H9 (cell line): ENCODE results near the gene TMED8. TPM values are rescaled to one million over a fixed set of nuclear protein-coding genes. Genes with fewer than 3 reads are reported as not detected.
A peak's percentile ranks its signal among the peaks of the same experiment; 100 is the strongest.

ENCODE experiments used
- DNase-seq: peaks from one replicate; pipeline ENCODE4 v3.0.0-alpha.2; 2017
- H2AFZ ChIP-seq: one replicate; pipeline ENCODE4 v1.6.1; 2013; ENCODE audit warnings: mild to moderate bottlenecking, low read length, control low read depth, moderate library complexity
- H2AK5ac ChIP-seq: 2 replicates; pipeline ENCODE4 v1.6.1; 2013; ENCODE audit warnings: low read length, control low read depth, mixed read lengths; ENCODE audit not compliant: insufficient read length
- H2BK120ac ChIP-seq: one replicate; pipeline ENCODE4 v1.6.1; 2013; ENCODE audit warnings: low read depth, mild to moderate bottlenecking, low read length, control low read depth, inconsistent platforms; ENCODE audit not compliant: poor library complexity, severe bottlenecking
- H2BK12ac ChIP-seq: 2 replicates; pipeline ENCODE4 v1.6.1; 2013; ENCODE audit warnings: low read length, control low read depth, mixed read lengths, low read depth; ENCODE audit not compliant: insufficient read length
- H2BK15ac ChIP-seq: 2 replicates; pipeline ENCODE4 v1.6.1; 2013; ENCODE audit warnings: low read depth, low read length, control low read depth
- H2BK20ac ChIP-seq: one replicate; pipeline ENCODE4 v1.6.1; 2013; ENCODE audit warnings: low read depth, mild to moderate bottlenecking, low read length, control low read depth, inconsistent platforms; ENCODE audit not compliant: poor library complexity, severe bottlenecking
- H2BK5ac ChIP-seq: 2 replicates; pipeline ENCODE4 v1.6.1; 2013; ENCODE audit warnings: low read length, control low read depth, mixed read lengths; ENCODE audit not compliant: insufficient read length
- H3K14ac ChIP-seq: 2 replicates; pipeline ENCODE4 v1.6.1; 2013; ENCODE audit warnings: low read length, control low read depth; ENCODE audit not compliant: insufficient read depth
- H3K18ac ChIP-seq: 2 replicates; pipeline ENCODE4 v1.6.1; 2013; ENCODE audit warnings: low read depth, mild to moderate bottlenecking, mixed read lengths, low read length, control low read depth; ENCODE audit not compliant: insufficient read length
- H3K23ac ChIP-seq: 2 replicates; pipeline ENCODE4 v1.6.1; 2013; ENCODE audit warnings: low read length, control low read depth, mixed read lengths, low read depth; ENCODE audit not compliant: insufficient read length
- H3K23me2 ChIP-seq: 2 replicates; pipeline ENCODE4 v1.6.1; 2013; ENCODE audit warnings: low read depth, mild to moderate bottlenecking, mixed read lengths, low read length, control low read depth; ENCODE audit not compliant: insufficient read length, poor library complexity, severe bottlenecking
- H3K27ac ChIP-seq: 2 replicates; pipeline ENCODE4 v1.5.1; 2013; ENCODE audit warnings: low read length, control low read depth, mixed read lengths, low read depth; ENCODE audit not compliant: insufficient read length
- H3K27me3 ChIP-seq: 2 replicates; pipeline ENCODE4 v1.6.1; 2013; ENCODE audit warnings: low read length, control low read depth, inconsistent platforms; ENCODE audit not compliant: insufficient read depth
- H3K4ac ChIP-seq: 2 replicates; pipeline ENCODE4 v1.6.1; 2013; ENCODE audit warnings: low read depth, mild to moderate bottlenecking, control low read depth, inconsistent platforms, low read length, moderate library complexity
- H3K4me1 ChIP-seq: 2 replicates; pipeline ENCODE4 v1.6.1; 2013; ENCODE audit warnings: low read length, control low read depth, inconsistent platforms; ENCODE audit not compliant: insufficient read depth
- H3K4me2 ChIP-seq: 2 replicates; pipeline ENCODE4 v1.6.1; 2013; ENCODE audit warnings: low read length, control low read depth, mixed read lengths; ENCODE audit not compliant: insufficient read length, insufficient read depth
- H3K56ac ChIP-seq: 2 replicates; pipeline ENCODE4 v1.6.1; 2013; ENCODE audit warnings: low read depth, mild to moderate bottlenecking, mixed read lengths, low read length, control low read depth; ENCODE audit not compliant: insufficient read length
- H3K79me1 ChIP-seq: 2 replicates; pipeline ENCODE4 v1.6.1; 2013; ENCODE audit warnings: low read depth, mild to moderate bottlenecking, moderate library complexity, low read length, control low read depth, inconsistent platforms; ENCODE audit not compliant: insufficient read depth, poor library complexity, severe bottlenecking
- H3K79me2 ChIP-seq: 2 replicates; pipeline ENCODE4 v1.6.1; 2013; ENCODE audit warnings: low read length, control low read depth, inconsistent platforms; ENCODE audit not compliant: insufficient read depth
- H3K9ac ChIP-seq: 2 replicates; pipeline ENCODE4 v1.6.1; 2013; ENCODE audit warnings: low read length, control low read depth, mixed read lengths; ENCODE audit not compliant: insufficient read length; ENCODE audit errors: extremely low read depth
- H3K9me3 ChIP-seq: one replicate; pipeline ENCODE4 v1.6.1; 2013; ENCODE audit warnings: low read depth, low read length, inconsistent platforms; ENCODE audit not compliant: control insufficient read depth
- H3T11ph ChIP-seq: one replicate; pipeline ENCODE4 v1.6.1; 2013; ENCODE audit warnings: mild to moderate bottlenecking, low read length, control low read depth, inconsistent platforms
- H4K20me1 ChIP-seq: one replicate; pipeline ENCODE4 v1.6.1; 2013; ENCODE audit not compliant: control insufficient read depth, insufficient read length, insufficient read depth
- H4K5ac ChIP-seq: 2 replicates; pipeline ENCODE4 v1.6.1; 2013; ENCODE audit warnings: low read depth, mild to moderate bottlenecking, mixed read lengths, low read length, control low read depth; ENCODE audit not compliant: insufficient read length
- H4K8ac ChIP-seq: replicated peaks from 2 replicates; pipeline ENCODE4 v1.6.1; 2013; ENCODE audit warnings: low read length, control low read depth, mixed read lengths, low read depth; ENCODE audit not compliant: insufficient read length
- H4K91ac ChIP-seq: 2 replicates; pipeline ENCODE4 v1.6.1; 2013; ENCODE audit warnings: low read depth, mild to moderate bottlenecking, moderate library complexity, mixed read lengths, low read length, control low read depth; ENCODE audit not compliant: insufficient read length
- H3K27ac Mint-ChIP-seq, 3 experiments: 2 replicates in 2 of 3; 3 replicates in 1 of 3; pipeline ENCODE4 v1.8.0; 2020 to 2021; ENCODE audit warnings: mixed read lengths in 3 of 3, mild to moderate bottlenecking in 1 of 3, moderate library complexity in 1 of 3
- H3K27me3 Mint-ChIP-seq: 2 replicates; pipeline ENCODE4 v1.8.0; 2021; ENCODE audit warnings: low read depth, mild to moderate bottlenecking, moderate library complexity, mixed read lengths
- H3K36me3 Mint-ChIP-seq, 3 experiments: 2 replicates in 2 of 3; 3 replicates in 1 of 3; pipeline ENCODE4 v1.8.0; 2020 to 2021; ENCODE audit warnings: low read depth in 3 of 3, mixed read lengths in 3 of 3; ENCODE audit not compliant: insufficient read depth in 1 of 3
- H3K4me1 Mint-ChIP-seq, 2 experiments: 2 replicates each; pipeline ENCODE4 v1.8.0; 2020; ENCODE audit warnings: mixed read lengths in 2 of 2
- H3K4me3 Mint-ChIP-seq, 2 experiments: 2 replicates in 1 of 2; 3 replicates in 1 of 2; pipeline ENCODE4 v1.8.0; 2020 to 2021; ENCODE audit warnings: mild to moderate bottlenecking in 2 of 2, mixed read lengths in 2 of 2, moderate library complexity in 1 of 2
- H3K9me3 Mint-ChIP-seq, 2 experiments: 2 replicates in 1 of 2; 3 replicates in 1 of 2; pipeline ENCODE4 v1.8.0; 2020; ENCODE audit warnings: mild to moderate bottlenecking in 2 of 2, mixed read lengths in 2 of 2, moderate library complexity in 1 of 2
- WGBS: extraction: QIAGEN DNeasy Blood & Tissue Kit; methylation state at CpG from one replicate; pipeline ENCODE4 v1.1.7; 2013; ENCODE audit warnings: missing lambda C conversion rate, low lambda C conversion rate, mixed read lengths; ENCODE audit not compliant: insufficient read length; ENCODE audit errors: extremely low coverage; 5-methylcytosine and 5-hydroxymethylcytosine counted together
- total RNA-seq: library from RNA; stranded (reverse); gene quantifications from 2 replicates; pipeline ENCODE4 v1.2.1, GENCODE V29; 2021
- TF ChIP-seq, protein P1 (sequence below): fragments of 200-600 bp; sonication (generic); conservative IDR thresholded peaks from 3 replicates; pipeline ENCODE4 v1.8.0; 2021; ENCODE audit warnings: antibody characterized with exemption, mild to moderate bottlenecking

TMED8 gene
- total RNA-seq, 1 experiment from 2014 or later, result 9.5 TPM

DNA sequence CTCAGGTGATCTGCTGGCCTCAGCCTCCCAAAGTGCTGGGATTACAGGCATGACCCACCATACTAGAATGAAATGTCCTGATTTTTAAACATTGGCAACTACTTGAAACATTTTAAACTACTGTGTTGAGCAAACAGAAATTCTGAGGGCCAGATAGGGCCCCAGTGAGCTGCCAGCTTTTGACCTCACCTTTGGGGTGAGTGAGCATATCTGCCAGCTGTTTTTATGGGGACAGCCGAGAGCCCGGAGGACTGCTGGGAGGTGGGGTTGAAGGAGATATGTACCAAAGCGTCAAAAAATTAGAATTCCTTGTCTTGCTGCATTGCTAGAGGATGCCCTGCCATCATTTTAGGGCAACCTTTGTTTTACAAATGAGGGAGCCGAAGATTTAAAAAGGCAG is 53.3 kb downstream of the TMED8 start:
- Histone ChIP-seq H3K23ac (no peak overlapping the region), H4K20me1 (no peaks in the 10 kb centered on the region), H2BK20ac (no peak overlapping the region), H3K23me2 (peaks cover 2% of the 10 kb centered on the region), H3K9me3 (no peaks in the 10 kb centered on the region), H3K9ac (no peak overlapping the region), H2BK120ac (no peak overlapping the region), H2AFZ (no peak overlapping the region), H2BK5ac (no peak overlapping the region), H3K79me1 (no peaks in the 10 kb centered on the region), H3K79me2 (no peaks in the 10 kb centered on the region; the same call in 1 of the 2 replicates), H4K91ac (no peak overlapping the region), H2AK5ac (no peak overlapping the region), H3K56ac (no peak overlapping the region), H3K4me2 (no peak overlapping the region), H3K18ac (no peak overlapping the region), H4K8ac (no peak overlapping the region), H3K27ac (no peak overlapping the region), H2BK15ac (no peak overlapping the region), H3K4ac (no peak overlapping the region), H2BK12ac (no peak overlapping the region), H3T11ph (no peak overlapping the region), H4K5ac (no peak overlapping the region), H3K14ac (no peak overlapping the region), H3K27me3 (no peaks in the 10 kb centered on the region), H3K4me1 (peaks cover 2% of the 10 kb centered on the region; the same call in 1 of the 2 replicates)
- TF ChIP-seq, protein P1, sequence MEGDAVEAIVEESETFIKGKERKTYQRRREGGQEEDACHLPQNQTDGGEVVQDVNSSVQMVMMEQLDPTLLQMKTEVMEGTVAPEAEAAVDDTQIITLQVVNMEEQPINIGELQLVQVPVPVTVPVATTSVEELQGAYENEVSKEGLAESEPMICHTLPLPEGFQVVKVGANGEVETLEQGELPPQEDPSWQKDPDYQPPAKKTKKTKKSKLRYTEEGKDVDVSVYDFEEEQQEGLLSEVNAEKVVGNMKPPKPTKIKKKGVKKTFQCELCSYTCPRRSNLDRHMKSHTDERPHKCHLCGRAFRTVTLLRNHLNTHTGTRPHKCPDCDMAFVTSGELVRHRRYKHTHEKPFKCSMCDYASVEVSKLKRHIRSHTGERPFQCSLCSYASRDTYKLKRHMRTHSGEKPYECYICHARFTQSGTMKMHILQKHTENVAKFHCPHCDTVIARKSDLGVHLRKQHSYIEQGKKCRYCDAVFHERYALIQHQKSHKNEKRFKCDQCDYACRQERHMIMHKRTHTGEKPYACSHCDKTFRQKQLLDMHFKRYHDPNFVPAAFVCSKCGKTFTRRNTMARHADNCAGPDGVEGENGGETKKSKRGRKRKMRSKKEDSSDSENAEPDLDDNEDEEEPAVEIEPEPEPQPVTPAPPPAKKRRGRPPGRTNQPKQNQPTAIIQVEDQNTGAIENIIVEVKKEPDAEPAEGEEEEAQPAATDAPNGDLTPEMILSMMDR, result no peak
- Mint-ChIP-seq H3K36me3 (peaks cover 0 to 3% (median 0%) of the 10 kb centered on the region in 3 experiments; a peak in 1 of 7 replicates), H3K27ac (peak overlapping the region in 1 of 3 experiments; percentile 87; a peak in 1 of 7 replicates), H3K9me3 (no peaks in the 10 kb centered on the region), H3K27me3 (no peaks in the 10 kb centered on the region), H3K4me1 (peaks cover 32 to 44% of the 10 kb centered on the region in 2 experiments), H3K4me3 (no peak overlapping the region; a peak in 1 of 5 replicates)
- WGBS, result no CpG with 5 or more reads among the region's 4 CpGs
- no peak for DNase-seq
